SJSA1 (cell line): ENCODE measurements around the gene ZBTB46. TPM values are rescaled to one million over a fixed set of nuclear protein-coding genes. Genes with fewer than 3 reads are reported as not detected.

Experiments
- DNase-seq, 2 experiments: peaks; one replicate each; pipeline ENCODE4 v3.0.0-alpha.2; 2015 to 2020; ENCODE audit warnings: low spot score in 2 of 2, low read depth in 1 of 2
- H3K27ac ChIP-seq: fragments of 250-450 bp; sonication (Bioruptor Pico); 2 replicates; pipeline ENCODE4 v1.5.1; 2020; ENCODE audit warnings: mild to moderate bottlenecking, moderate library complexity
- H3K27me3 ChIP-seq: fragments of 250-450 bp; sonication (Bioruptor Pico); replicated peaks from 2 replicates; pipeline ENCODE4 v1.5.1; 2020; ENCODE audit warnings: mild to moderate bottlenecking, moderate library complexity
- H3K36me3 ChIP-seq: fragments of 250-450 bp; sonication (Bioruptor Pico); 2 replicates; pipeline ENCODE4 v1.5.1; 2020; ENCODE audit warnings: mild to moderate bottlenecking
- H3K4me1 ChIP-seq: fragments of 250-450 bp; sonication (Bioruptor Pico); replicated peaks from 2 replicates; pipeline ENCODE4 v1.6.1; 2021; ENCODE audit warnings: mild to moderate bottlenecking
- H3K4me3 ChIP-seq: fragments of 250-450 bp; sonication (Bioruptor Pico); 2 replicates; pipeline ENCODE4 v1.5.1; 2020; ENCODE audit warnings: mild to moderate bottlenecking
- H3K9me3 ChIP-seq: fragments of 250-450 bp; sonication (Bioruptor Pico); replicated peaks from 2 replicates; pipeline ENCODE4 v1.5.1; 2020; ENCODE audit warnings: mild to moderate bottlenecking
- total RNA-seq: library from RNA; depleted of rRNA; stranded (reverse); fragments of >200 nt; shearing (Covaris generic); gene quantifications from 2 replicates; pipeline ENCODE4 v1.2.3, GENCODE V29; 2014

ZBTB46 gene
- total RNA-seq, 1 experiment from 2014 or later, result 3.8 TPM

DNA sequence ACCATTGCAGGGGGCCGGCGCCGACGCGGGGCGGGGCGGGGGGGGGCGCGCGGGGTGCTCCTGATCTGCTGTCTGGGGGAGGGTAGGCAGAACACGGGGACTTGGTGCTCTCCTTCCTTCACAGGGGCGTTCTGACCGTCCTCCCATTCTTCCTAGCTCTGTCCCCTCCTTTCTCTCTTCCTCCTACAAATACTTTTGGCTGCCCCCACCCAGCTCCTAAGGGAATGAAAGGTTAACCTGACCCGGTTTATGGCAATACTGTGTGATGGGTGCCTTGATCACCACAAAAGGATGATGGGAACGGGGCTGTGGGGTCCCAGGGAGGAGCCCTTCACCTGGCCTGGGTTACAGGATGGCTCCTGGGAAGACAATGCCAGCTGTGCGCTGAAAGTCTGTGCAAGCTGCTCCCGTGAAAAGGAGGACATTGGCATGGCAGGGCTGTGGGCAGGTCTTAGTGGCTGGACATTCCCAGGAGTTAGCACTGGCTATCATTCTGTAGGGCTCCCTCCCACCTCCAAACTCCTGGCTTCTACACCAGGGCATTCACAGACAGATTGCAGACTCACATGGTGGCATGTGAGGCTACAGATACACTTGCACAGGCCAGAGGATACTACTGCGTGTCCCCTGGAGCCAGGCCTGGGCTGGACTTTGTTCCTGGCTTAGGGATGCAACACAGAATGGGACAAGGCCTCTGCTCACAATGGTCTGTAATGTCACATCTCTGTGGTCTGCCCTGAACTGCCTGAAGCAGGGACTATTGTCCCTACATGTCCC is 32.1 kb upstream of the ZBTB46 start:
- H3K27ac ChIP-seq, result peak overlapping the region; percentile 22
- no peak for DNase-seq
- H3K9me3 ChIP-seq, result no peaks in the 10 kb centered on the region
- H3K36me3 ChIP-seq, result peaks cover 40% of the 10 kb centered on the region
- H3K4me3 ChIP-seq, result peak overlapping the region; percentile 83; the same call in 1 of the 2 replicates
- H3K27me3 ChIP-seq, result no peaks in the 10 kb centered on the region
- H3K4me1 ChIP-seq, result peaks cover 14% of the 10 kb centered on the region

DNA sequence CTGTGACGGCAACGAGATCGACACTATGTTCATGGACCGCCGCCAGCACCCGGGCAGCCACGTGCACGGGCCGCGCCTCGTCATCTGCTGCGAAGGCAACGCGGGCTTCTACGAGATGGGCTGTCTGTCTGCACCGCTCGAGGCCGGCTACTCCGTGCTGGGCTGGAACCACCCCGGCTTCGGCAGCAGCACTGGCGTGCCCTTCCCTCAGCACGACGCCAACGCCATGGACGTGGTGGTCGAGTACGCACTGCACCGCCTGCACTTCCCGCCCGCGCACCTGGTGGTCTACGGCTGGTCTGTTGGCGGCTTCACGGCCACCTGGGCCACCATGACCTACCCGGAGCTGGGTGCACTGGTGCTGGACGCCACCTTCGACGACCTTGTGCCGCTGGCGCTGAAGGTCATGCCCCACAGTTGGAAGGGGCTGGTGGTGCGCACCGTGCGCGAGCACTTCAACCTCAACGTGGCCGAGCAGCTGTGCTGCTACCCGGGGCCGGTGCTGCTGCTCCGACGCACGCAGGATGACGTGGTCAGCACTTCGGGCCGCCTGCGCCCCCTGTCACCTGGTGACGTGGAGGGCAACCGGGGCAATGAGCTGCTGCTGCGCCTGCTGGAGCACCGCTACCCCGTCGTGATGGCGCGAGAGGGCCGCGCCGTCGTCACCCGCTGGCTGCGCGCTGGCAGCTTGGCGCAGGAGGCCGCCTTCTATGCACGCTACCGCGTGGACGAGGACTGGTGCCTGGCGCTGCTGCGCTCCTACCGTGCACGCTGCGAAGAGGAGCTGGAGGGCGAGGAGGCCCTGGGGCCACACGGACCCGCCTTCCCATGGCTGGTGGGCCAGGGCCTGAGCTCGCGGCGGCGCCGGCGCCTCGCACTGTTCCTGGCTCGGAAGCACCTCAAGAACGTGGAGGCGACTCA is 31.2 kb upstream of the ZBTB46 start:
- H3K4me1 ChIP-seq, result peaks cover 14% of the 10 kb centered on the region

DNA sequence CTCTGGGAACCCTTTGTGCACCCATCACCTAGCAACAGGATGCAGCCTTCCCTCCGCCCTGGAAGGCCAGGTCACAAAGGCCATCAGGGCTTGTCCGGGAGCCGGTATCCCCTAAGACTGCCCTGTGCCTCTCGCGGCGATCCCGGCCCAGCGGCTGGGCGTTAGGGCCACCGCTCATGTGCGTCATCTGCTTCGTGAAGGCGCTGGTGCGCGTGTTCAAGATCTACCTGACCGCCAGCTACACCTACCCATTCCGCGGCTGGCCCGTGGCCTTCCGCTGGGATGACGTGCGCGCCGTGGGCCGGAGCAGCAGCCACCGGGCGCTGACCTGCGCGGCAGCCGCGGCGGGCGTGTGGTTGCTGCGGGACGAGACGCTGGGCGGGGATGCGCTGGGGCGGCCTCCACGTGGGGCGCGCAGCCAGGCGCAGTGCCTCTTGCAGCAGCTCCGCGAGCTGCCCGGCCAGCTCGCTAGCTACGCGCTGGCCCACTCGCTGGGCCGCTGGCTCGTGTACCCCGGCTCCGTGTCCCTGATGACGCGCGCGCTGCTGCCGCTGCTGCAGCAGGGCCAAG is 30.4 kb upstream of the ZBTB46 start, which contains the start of gene ABHD16B:
Gene ABHD16B (plus strand): TSS at position 134 of the 570 bp plus-strand sequence. CDS start 43 bp downstream, at position 177.
- Histone ChIP-seq H3K36me3 (peaks cover 34% of the 10 kb centered on the region), H3K4me1 (peaks cover 14% of the 10 kb centered on the region), H3K27me3 (no peaks in the 10 kb centered on the region), H3K4me3 (no peak within 1 kb of the TSS), H3K27ac (no peak within 1 kb of the TSS), H3K9me3 (no peaks in the 10 kb centered on the region)
- DNase-seq, result no peak

More for the DNA sequence above, 31.2 kb upstream of the ZBTB46 start:
- Histone ChIP-seq H3K27ac (no peak overlapping the region), H3K9me3 (no peaks in the 10 kb centered on the region), H3K27me3 (no peaks in the 10 kb centered on the region), H3K4me3 (no peak overlapping the region), H3K36me3 (peaks cover 38% of the 10 kb centered on the region)
- no peak for DNase-seq

DNA sequence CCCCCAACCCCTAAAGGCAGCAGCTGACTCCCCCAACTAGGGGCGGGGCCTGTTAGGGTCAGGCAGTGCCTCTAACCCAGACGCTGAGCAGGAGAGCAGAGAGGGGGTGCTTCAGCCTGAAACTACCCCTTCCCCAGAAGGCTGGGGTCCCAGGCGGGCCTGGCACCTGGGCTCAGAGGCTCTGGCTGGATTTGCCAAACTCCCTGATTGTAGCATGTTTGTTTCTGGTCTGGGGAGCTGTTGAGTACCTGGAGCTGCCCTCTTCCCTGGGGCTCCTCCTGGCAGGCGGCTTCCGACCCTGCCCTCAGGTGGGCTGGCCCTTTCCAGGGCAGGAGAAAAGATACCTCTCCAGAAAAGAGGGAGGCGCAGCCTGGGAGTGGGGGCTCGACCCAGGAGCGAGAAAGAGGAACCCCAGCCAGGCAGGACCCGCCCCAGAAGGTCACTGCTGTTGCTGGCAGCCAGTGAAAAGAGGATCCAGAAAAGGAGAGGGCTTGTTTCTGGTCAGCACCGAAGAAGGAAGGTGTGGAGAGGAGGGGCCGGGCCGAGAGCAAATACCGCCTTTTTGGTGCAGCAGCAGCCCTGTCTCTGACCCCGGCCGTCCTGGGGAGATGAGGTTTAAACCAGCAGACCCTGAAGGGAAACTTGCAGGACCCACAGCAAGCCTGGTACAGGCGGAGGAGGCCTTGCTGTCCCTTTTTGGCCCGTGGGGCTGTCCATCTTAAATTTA is 29.4 kb upstream of the ZBTB46 start:
- no peak overlapping the region for H3K4me3 ChIP-seq
- H3K27me3 ChIP-seq, result no peaks in the 10 kb centered on the region
- H3K27ac ChIP-seq, result no peak overlapping the region
- peaks cover 8% of the 10 kb centered on the region for H3K4me1 ChIP-seq
- peaks cover 33% of the 10 kb centered on the region for H3K36me3 ChIP-seq
- DNase-seq, result no peak
- H3K9me3 ChIP-seq, result no peaks in the 10 kb centered on the region

DNA sequence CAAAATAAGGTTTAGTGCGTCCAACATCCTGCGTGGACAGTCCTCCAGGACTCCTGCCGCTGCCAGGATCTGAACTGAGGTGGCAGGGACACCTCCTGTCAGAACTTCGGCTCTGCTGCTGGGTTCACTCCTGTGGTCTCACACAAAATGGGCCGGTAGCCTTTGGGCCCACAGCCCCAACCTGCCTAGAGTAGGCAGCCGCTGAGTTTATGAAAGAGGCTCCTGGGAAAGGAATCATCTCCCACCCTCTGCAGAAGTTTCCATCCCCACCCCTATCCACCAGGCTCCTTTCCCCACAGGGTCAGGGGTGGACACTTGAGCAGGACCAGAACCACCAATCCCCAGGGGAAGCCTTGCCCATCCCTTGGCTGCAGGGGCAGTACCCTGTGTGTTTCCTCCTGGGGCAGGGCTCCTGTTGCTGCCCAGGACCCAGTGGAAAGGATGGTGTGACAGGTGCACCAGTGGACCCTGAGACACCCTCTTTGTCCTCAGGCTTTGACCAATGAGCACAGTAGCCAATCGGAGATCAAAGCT is 28.2 kb upstream of the ZBTB46 start:
- DNase-seq, result no peak
- Histone ChIP-seq H3K4me3 (no peak overlapping the region), H3K4me1 (peaks cover 15% of the 10 kb centered on the region), H3K36me3 (peaks cover 29% of the 10 kb centered on the region), H3K27me3 (no peaks in the 10 kb centered on the region), H3K9me3 (no peaks in the 10 kb centered on the region), H3K27ac (no peak overlapping the region)

DNA sequence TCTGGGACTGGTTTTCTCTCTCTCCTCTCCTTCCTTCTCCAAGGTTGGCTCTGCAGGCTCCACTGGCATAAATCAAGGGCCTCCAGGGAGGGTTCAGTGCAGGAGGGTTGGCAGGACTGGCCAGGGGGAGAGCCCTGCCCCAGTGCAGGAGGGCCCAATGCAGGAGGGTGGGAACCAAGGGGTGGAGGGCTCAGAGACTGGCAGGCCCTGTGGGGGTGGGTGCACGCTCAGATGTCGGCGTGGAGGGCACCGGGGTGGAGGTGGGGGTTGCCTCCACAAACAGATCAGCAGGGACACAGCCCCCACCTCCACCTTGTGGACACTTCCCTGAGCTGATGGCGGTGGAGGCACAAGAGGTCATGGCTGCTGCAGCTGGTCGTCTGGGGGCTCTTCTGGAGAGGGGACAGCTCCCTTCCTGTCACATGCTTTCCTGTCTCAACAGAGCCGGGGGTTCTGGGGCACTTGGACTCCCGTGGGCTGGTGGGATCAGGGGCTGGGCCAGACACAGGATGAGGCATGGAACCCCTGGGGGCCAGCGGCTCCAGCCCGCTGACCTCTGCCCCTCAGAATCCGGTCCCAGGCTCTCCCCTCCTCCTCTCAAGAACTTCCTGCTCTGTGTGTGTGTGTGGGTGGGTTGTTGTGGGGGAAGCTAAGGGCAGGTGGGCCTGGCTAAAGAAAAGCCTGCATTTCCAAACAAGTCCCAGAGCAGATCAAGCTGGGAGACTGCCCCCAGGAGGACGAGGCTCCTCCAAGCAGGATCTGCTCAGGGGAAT is 27.5 kb upstream of the ZBTB46 start:
- no peaks in the 10 kb centered on the region for H3K9me3 ChIP-seq
- H3K27me3 ChIP-seq, result no peaks in the 10 kb centered on the region
- no peak for DNase-seq
- H3K36me3 ChIP-seq, result peaks cover 24% of the 10 kb centered on the region
- peaks cover 15% of the 10 kb centered on the region for H3K4me1 ChIP-seq
- H3K4me3 ChIP-seq, result no peak overlapping the region
- no peak overlapping the region for H3K27ac ChIP-seq

DNA sequence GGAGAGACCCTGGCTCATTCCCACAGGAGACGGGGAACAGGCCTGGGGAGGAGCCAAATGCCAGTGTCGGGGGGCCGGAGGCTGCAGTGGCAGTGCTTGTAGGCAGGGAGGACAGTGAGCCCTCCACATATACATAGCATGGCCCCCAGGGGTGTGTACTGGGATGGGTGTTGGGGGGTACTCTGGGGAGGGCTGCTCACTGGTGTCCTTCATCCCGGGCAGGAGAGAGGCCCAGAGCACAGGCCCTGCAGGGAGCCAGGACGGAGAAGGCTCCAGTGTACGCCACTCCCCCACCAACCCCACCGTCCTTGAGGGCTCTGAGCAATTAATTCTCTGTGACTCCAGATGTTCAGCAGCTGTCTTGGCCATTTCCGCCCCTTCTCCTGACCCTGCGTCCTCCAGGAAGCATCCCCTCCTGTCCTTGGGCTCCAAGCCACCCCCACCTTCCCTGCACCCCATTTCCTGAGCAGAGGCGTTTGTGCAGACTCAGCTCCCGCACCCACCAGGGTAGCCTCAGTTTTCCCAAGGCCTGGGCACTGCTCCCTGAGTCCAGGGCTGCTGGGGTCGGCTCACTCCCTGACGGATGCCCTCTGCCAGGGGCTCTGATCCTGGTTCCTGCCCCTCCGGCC is 26.8 kb upstream of the ZBTB46 start:
- Histone ChIP-seq H3K27ac (no peak overlapping the region), H3K9me3 (no peaks in the 10 kb centered on the region), H3K4me3 (no peak overlapping the region), H3K27me3 (no peaks in the 10 kb centered on the region), H3K4me1 (peaks cover 18% of the 10 kb centered on the region), H3K36me3 (peaks cover 18% of the 10 kb centered on the region)
- DNase-seq, result no peak

DNA sequence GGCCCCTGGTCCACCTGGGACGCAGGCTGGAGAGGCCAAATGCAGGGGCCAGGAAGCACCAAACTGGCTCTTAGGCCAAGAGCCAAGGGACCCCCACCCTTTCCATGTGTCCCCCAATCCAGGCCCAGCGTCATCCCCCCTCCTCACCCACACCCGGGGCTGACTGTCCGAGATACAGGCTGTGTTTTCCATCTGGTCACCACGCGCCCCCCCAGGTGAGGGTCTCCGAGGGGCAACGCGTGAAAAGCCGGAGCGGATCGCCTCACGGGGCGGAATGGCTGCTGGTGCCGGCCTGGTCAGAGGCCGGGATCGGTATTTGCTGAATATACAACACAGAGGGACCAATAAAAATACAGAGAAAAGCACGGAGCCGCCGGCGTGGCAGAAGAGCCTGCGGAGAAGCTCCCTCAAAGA is 25.0 kb upstream of the ZBTB46 start:
- Histone ChIP-seq H3K9me3 (no peaks in the 10 kb centered on the region), H3K36me3 (peaks cover 5% of the 10 kb centered on the region), H3K4me3 (no peak overlapping the region), H3K4me1 (peaks cover 18% of the 10 kb centered on the region), H3K27ac (no peak overlapping the region), H3K27me3 (no peaks in the 10 kb centered on the region)
- DNase-seq, result no peak

DNA sequence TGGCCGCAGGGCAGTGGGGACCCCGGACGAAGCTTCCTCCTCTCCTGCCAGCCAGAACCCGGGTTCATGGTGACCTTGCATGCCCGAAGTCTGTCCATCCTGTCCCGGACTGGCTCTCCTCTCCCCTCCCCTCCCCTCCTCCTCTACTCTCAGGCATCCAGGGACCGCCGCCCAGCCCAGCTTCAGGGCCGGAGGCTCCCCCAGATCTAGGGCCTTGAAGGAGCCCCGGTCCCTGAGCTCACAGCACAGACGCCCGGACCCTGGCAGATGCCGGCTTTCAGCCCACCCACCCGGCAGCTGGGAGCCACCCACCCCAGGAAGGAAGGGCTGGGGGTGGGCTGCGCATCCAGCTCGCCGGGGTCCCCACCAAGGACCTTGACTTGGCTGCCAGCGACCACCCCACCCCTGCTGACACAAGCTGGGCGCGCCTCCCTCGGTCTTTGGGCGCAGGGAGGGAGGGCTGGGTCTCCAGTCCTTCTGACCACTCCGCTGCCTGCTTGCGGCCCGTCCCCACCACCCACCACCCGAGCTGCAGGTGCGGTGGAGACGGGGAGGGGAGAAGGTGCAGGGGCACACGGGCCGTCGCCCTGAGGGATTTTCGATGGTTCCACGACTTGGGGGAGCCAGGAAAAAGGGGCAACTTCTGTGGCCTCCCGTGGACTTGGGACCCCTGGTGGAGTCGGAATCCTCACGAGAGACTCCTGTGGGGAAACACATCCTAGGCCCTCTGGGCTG is 24.5 kb upstream of the ZBTB46 start:
- Histone ChIP-seq H3K36me3 (no peaks in the 10 kb centered on the region), H3K9me3 (no peaks in the 10 kb centered on the region), H3K27ac (no peak overlapping the region), H3K27me3 (no peaks in the 10 kb centered on the region), H3K4me1 (peaks cover 18% of the 10 kb centered on the region), H3K4me3 (no peak overlapping the region)
- no peak for DNase-seq

DNA sequence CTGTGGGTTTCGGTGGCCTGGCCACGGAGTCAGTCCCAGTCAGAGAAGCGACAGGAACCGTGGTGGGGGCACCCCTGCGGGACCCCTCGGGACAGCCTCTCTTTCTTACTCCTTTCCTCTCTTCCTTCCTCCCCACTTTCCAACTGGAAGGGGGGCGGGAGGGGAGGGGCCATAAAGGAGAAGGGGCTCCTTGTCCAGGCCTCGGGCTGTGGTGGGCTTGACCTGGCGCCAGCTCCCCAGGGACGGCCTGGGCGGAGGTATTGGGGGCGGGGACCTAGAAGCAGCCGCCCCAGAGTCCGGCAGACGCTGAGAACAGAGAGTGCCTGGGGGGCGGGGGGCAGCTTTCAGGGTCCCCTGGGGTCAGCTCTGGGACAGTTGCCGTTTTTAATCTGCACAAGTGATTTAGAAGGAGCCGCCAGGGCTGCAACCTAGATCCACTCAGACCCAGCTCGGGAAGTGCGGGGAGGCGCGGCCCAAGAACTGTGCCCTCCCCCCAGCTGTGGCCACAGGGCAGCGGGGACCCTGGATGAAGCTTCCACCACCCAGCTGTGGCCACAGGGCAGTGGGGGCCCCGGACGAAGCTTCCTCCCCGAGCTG is 23.8 kb upstream of the ZBTB46 start:
- H3K27me3 ChIP-seq, result no peaks in the 10 kb centered on the region
- H3K4me1 ChIP-seq, result peaks cover 18% of the 10 kb centered on the region
- no peaks in the 10 kb centered on the region for H3K9me3 ChIP-seq
- no peaks in the 10 kb centered on the region for H3K36me3 ChIP-seq
- H3K4me3 ChIP-seq, result no peak overlapping the region
- no peak for DNase-seq
- H3K27ac ChIP-seq, result peak overlapping the region; percentile 62; the same call in 1 of the 2 replicates

DNA sequence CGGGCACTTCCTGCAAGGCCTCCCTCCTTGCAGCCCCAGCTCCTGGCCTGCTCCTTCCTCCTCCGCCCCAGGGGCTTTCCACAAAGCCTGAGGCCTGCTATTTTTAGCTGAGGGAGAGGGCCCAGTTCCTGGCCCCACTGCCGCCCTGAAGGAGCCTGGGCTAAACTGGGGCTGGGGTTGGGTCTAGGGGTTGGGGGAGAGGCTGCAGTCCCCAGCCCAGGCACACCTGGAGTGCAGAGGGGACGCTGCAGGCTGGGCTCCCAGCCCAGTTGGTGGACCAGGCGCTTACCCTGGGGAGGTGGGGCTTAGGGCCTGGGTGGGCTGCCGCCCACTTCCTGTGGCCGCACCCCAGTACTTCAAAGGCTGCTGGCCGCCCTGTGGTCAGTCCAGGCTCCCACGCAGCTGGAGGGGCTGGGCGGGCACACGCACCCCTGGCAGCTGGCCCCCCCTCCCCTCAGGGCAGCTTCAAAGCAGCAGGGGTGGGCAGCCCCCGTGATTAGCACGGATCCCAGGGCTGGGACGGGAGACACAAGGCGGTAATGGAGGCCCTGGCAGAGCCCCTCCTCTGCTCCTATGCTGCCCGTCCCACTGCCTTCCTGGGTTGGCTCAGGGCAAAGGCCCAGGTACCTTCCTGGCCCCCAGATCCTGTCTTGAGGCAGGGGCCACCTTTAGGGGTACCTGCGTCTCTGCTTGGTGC is 23.2 kb upstream of the ZBTB46 start:
- Histone ChIP-seq H3K27me3 (no peaks in the 10 kb centered on the region), H3K9me3 (no peaks in the 10 kb centered on the region), H3K4me3 (no peak overlapping the region), H3K27ac (peak overlapping the region; percentile 62), H3K36me3 (no peaks in the 10 kb centered on the region), H3K4me1 (peaks cover 18% of the 10 kb centered on the region)
- DNase-seq, result peak; percentile 59 to 68
